T1000 (cell line): Measurements from ENCODE around the gene RTL10.

ENCODE experiments used
- DNase-seq: peaks from one replicate; lab custom pipeline; 2025; ENCODE audit warnings: mixed read lengths; lab: John Stamatoyannopoulos, UW

The RTL10 gene

DNA sequence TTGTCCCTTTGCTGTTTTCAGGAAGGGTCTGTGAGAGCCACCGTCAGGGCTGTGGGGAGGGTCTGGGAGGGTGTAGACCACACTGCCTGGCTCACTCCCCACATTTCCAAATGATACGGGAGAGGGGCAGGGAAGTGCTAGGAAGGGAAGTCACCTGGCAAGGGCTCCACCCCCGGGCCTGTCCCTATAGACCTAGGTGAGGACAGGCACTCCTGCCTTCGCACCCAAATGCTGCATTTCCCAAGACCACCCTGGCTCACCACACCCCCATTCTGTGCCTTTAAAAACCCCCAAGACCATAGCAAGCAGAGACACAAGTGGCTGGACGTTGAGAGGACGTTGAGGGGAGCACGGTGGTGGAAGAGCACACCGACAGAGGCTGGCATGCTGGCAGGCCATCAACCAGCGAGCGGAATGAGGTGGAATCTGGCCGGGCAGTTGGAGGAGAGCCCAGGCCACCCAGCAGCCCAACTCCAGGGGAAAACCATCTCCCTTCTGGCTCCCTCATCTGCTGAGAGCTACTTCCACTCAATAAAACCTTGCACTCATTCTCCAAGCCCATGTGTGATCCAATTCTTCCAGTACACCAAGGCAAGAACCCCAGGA, 45.7 kb downstream of the RTL10 start:
- DNase-seq, result no peak

- no peak for DNase-seq
Measured at GRCh38 chr22:19807914-19808872, 46.5 kb downstream of the RTL10 start.

- no peak for DNase-seq
Measured at GRCh38 chr22:19807161-19807913, 47.3 kb downstream of the RTL10 start.

DNA sequence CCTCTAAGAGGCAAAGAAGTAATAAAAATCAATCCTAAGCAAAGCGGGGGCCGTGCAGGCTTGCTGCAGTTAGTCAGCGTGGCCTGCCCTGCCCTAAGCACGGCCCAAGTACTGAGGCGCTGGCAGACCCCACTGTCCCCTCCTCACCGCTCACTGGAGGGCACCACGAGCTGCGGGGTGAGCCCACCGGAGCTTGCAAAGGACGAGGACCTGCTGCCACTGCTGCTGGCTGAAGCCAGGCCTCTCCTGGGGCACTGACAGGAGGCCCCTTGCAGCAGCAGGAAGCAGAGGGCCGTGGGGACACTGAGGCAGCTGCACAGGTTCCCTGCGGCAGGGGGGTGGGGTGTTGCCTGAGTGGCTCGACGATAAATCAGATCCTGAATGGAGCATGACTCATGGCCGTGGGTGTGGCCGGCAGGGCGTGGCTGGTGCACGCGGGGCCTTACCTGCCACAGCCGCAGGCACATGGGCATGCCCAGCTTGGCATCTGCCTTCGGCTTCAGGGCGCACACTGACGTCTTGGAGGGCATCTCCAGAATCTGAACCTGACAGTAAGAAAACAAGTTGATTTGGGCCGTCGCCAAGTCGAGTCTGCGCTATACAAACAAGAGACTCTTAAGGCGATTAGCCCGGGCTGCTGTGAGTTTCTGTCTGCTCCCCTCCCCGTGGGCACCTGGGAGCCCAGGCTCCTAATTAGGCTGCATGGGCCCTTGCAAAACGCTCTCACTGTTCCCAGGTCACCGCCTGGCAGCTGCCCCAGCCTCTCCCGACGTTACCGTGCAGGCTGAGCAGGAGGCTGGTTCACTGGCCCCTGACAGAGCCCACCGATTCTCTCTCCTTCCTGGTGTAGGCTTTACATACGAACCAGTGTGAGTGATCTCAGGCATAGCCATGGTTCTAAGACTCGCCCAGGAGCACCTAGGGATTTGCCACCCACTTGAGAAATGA, 48.2 kb downstream of the RTL10 start:
- peak; percentile 22 for DNase-seq

DNA sequence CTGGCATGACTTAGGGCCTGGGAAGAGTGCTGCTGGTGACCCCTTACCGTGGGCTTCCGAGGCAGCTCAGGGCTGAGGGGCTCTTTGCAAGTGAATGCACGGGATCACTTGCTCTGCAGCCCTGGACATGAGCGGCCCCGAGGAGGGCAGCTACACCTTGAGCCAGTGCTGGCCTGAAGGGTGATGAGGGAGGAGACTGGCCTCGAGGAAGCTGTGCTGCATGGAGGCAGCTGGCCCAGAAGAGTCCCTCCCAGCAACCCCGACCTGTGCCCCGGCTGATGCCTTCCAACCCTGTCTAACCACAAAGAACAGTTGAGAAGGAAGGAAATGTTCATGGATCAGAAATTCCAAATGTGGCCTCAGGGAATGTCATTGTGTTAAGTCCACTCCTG, 48.9 kb downstream of the RTL10 start:
- no peak for DNase-seq
